ENCODE measurements around the gene MYO5B.

Gene MYO5B

GRCh38 chr18:50089702-50090101, 105.2 kb downstream of the MYO5B start:
- Histone ChIP-seq H3K4me3 (ENCODE audit: low read depth in 1 of 2, low read length in 2 of 2) (no peak overlapping the region), H3K9me3 (ENCODE audit: insufficient read depth, low read length, severe bottlenecking) (peaks cover 2% of the 10 kb centered on the region), H3K36me3 (ENCODE audit: insufficient read depth, low read length) (no peaks in the 10 kb centered on the region), H3K4me2 (ENCODE audit: insufficient read depth, low read length) (no peak overlapping the region), H2AFZ (ENCODE audit: low read depth, low read length) (no peak overlapping the region), H3K27me3 (ENCODE audit: insufficient read depth, low read length, poor library complexity) (peaks cover 4% of the 10 kb centered on the region), H3K9ac (ENCODE audit: low read depth, low read length) (no peak overlapping the region), H4K20me1 (ENCODE audit: insufficient read depth, low read length) (no peaks in the 10 kb centered on the region), H3K4me1 (ENCODE audit: insufficient read depth, low read length) (no peaks in the 10 kb centered on the region), H3K79me2 (ENCODE audit: insufficient read depth, low read length) (no peaks in the 10 kb centered on the region), H3K27ac (ENCODE audit: low read length) (no peak overlapping the region)
- no peak for ATAC-seq (ENCODE audit: insufficient read depth, low read depth)
- TF ChIP-seq CTCF (IDR thresholded peaks at IDR 0.05; ENCODE audit: borderline replicate concordance, extremely low read depth, low read length, poor library complexity, severe bottlenecking) (no peak), EZH2 (IDR thresholded peaks at IDR 0.05; ENCODE audit: borderline replicate concordance, low read depth, low read length, severe bottlenecking) (no peak)
- no peak for DNase-seq

- no peak for ATAC-seq (ENCODE audit: insufficient read depth, low read depth)
- H3K79me2 ChIP-seq (ENCODE audit: insufficient read depth, low read length) = no peaks in the 10 kb centered on the region
These were observed 111.2 kb downstream of the MYO5B start for GRCh38 chr18:50083708-50084107.

GRCh38 chr18:50080932-50081560, 113.9 kb downstream of the MYO5B start:
- Histone ChIP-seq H3K9me3 (ENCODE audit: insufficient read depth, low read length, severe bottlenecking) (no peaks in the 10 kb centered on the region), H3K27me3 (ENCODE audit: insufficient read depth, low read length, poor library complexity) (peaks cover 19% of the 10 kb centered on the region), H3K36me3 (ENCODE audit: insufficient read depth, low read length) (no peaks in the 10 kb centered on the region), H3K4me1 (ENCODE audit: insufficient read depth, low read length) (no peaks in the 10 kb centered on the region), H4K20me1 (ENCODE audit: insufficient read depth, low read length) (no peaks in the 10 kb centered on the region), H3K79me2 (ENCODE audit: insufficient read depth, low read length) (no peaks in the 10 kb centered on the region), H2AFZ (ENCODE audit: low read depth, low read length) (no peak overlapping the region), H3K4me2 (ENCODE audit: insufficient read depth, low read length) (no peak overlapping the region), H3K27ac (ENCODE audit: low read length) (no peak overlapping the region), H3K4me3 (ENCODE audit: low read depth in 1 of 2, low read length in 2 of 2) (no peak overlapping the region), H3K9ac (ENCODE audit: low read depth, low read length) (no peak overlapping the region)
- ATAC-seq (ENCODE audit: insufficient read depth, low read depth) = no peak
- no peak for TF ChIP-seq EZH2 (IDR thresholded peaks at IDR 0.05; ENCODE audit: borderline replicate concordance, low read depth, low read length, severe bottlenecking)
- TF ChIP-seq CTCF (IDR thresholded peaks at IDR 0.05; ENCODE audit: borderline replicate concordance, extremely low read depth, low read length, poor library complexity, severe bottlenecking) = no peak
- DNase-seq = no peak

More at GRCh38 chr18:50083708-50084107, 111.2 kb downstream of the MYO5B start:
- H3K9me3 ChIP-seq (ENCODE audit: insufficient read depth, low read length, severe bottlenecking) = peaks cover 2% of the 10 kb centered on the region
- H3K4me1 ChIP-seq (ENCODE audit: insufficient read depth, low read length) = no peaks in the 10 kb centered on the region
- no peak overlapping the region for H2AFZ ChIP-seq (ENCODE audit: low read depth, low read length)
- no peak overlapping the region for H3K4me2 ChIP-seq (ENCODE audit: insufficient read depth, low read length)
- no peak for DNase-seq
- H3K9ac ChIP-seq (ENCODE audit: low read depth, low read length) = no peak overlapping the region
- H3K36me3 ChIP-seq (ENCODE audit: insufficient read depth, low read length) = no peaks in the 10 kb centered on the region
- H3K4me3 ChIP-seq (ENCODE audit: low read depth in 1 of 2, low read length in 2 of 2) = no peak overlapping the region
- no peak for TF ChIP-seq EZH2 (IDR thresholded peaks at IDR 0.05; ENCODE audit: borderline replicate concordance, low read depth, low read length, severe bottlenecking)
- no peak for TF ChIP-seq CTCF (IDR thresholded peaks at IDR 0.05; ENCODE audit: borderline replicate concordance, extremely low read depth, low read length, poor library complexity, severe bottlenecking)
- H3K27ac ChIP-seq (ENCODE audit: low read length) = no peak overlapping the region
- H4K20me1 ChIP-seq (ENCODE audit: insufficient read depth, low read length) = no peaks in the 10 kb centered on the region
- peaks cover 7% of the 10 kb centered on the region for H3K27me3 ChIP-seq (ENCODE audit: insufficient read depth, low read length, poor library complexity)

Measured in DND-41 (cell line).